Right cardiac atrium (tissue), 5 donors: ENCODE results near the gene COL6A3. TPM values are rescaled to one million over a fixed set of nuclear protein-coding genes. Genes with fewer than 3 reads are reported as not detected.

Experiments
- ATAC-seq, 2 donors: fragments of 200-7000 bp; cut with Tn5 transposase; one replicate each; pipeline versions ENCODE4 v1.8.0 to v1.9.1; 2020; ENCODE audit warnings: moderate library complexity in 2 of 2, mild to moderate bottlenecking in 1 of 2
- DNase-seq, 3 donors: peaks; one replicate each; pipeline ENCODE4 v3.0.0-alpha.2; 2020
- H3K27ac ChIP-seq: one replicate; pipeline ENCODE4 v1.5.1; 2013; ENCODE audit warnings: mild to moderate bottlenecking, low read length, control low read depth, moderate library complexity
- H3K27me3 ChIP-seq: one replicate; pipeline ENCODE4 v1.6.1; 2013; ENCODE audit not compliant: control insufficient read depth, insufficient read depth
- H3K4me1 ChIP-seq: one replicate; pipeline ENCODE4 v1.6.1; 2013; ENCODE audit warnings: low read length; ENCODE audit not compliant: control insufficient read depth, insufficient read depth
- H3K4me3 ChIP-seq: one replicate; pipeline ENCODE4 v1.5.1; 2013; ENCODE audit warnings: low read length, control low read depth
- H3K9me3 ChIP-seq: one replicate; pipeline ENCODE4 v1.6.1; 2013; ENCODE audit warnings: low read length; ENCODE audit not compliant: control insufficient read depth
- WGBS: extraction: QIAGEN DNeasy Blood & Tissue Kit; methylation state at CpG from one replicate; pipeline ENCODE4 v1.1.7; 2013; 5-methylcytosine and 5-hydroxymethylcytosine counted together
- intact Hi-C, 4 donors: fragments of 100-400 bp; cut with DNase I; formaldehyde crosslinking; loops; one replicate each; pipeline versions ENCODE4 v1.11.0 to v1.14.0; 2022 to 2023
- long read RNA-seq, 4 donors: library from polyadenylated mRNA; unstranded; transcript quantifications; one replicate each; pipeline ENCODE4 v2.0.0, GENCODE V29; 2020 to 2021
- polyA plus RNA-seq: library from polyadenylated mRNA; stranded (reverse); fragments of 200-250 nt; gene quantifications from one replicate; pipeline ENCODE4 v1.2.3, GENCODE V29; 2013
- total RNA-seq, 4 donors: library from RNA; stranded (reverse); fragmentation: NEBNext Ultra II Directional; extraction: Animal tissue kit (Norgen Biotek cat#: 25700); gene quantifications; one replicate each; pipeline ENCODE4 v1.2.1, GENCODE V29; 2021
- donor health status: healthy with polysubstance abuse.
- donor health status: DM: no; HTN: yes; CAD: no.
- donor health status: DM: no; HTN: no; CAD: no.
- donor health status: DM: no; HTN: yes; CAD: no; lungs with severe emphysema.
- donor health status: DM: yes; HTN: yes; CAD: no.

COL6A3 gene, protein sequence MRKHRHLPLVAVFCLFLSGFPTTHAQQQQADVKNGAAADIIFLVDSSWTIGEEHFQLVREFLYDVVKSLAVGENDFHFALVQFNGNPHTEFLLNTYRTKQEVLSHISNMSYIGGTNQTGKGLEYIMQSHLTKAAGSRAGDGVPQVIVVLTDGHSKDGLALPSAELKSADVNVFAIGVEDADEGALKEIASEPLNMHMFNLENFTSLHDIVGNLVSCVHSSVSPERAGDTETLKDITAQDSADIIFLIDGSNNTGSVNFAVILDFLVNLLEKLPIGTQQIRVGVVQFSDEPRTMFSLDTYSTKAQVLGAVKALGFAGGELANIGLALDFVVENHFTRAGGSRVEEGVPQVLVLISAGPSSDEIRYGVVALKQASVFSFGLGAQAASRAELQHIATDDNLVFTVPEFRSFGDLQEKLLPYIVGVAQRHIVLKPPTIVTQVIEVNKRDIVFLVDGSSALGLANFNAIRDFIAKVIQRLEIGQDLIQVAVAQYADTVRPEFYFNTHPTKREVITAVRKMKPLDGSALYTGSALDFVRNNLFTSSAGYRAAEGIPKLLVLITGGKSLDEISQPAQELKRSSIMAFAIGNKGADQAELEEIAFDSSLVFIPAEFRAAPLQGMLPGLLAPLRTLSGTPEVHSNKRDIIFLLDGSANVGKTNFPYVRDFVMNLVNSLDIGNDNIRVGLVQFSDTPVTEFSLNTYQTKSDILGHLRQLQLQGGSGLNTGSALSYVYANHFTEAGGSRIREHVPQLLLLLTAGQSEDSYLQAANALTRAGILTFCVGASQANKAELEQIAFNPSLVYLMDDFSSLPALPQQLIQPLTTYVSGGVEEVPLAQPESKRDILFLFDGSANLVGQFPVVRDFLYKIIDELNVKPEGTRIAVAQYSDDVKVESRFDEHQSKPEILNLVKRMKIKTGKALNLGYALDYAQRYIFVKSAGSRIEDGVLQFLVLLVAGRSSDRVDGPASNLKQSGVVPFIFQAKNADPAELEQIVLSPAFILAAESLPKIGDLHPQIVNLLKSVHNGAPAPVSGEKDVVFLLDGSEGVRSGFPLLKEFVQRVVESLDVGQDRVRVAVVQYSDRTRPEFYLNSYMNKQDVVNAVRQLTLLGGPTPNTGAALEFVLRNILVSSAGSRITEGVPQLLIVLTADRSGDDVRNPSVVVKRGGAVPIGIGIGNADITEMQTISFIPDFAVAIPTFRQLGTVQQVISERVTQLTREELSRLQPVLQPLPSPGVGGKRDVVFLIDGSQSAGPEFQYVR (N-terminal part only)
- 100 to 1,000 TPM in 3 of 4 donors, 10 to 100 TPM in 1; 54.4 to 191 (median 139) TPM for total RNA-seq
- 33.2 TPM for polyA plus RNA-seq
- long read RNA-seq, donor 1, full-length matches to known transcripts: 1 of 144 reads
- long read RNA-seq, donor 1, partial matches to known transcripts: 130 of 144 reads
- long read RNA-seq, donor 1, other reads (novel, unspliced or antisense): 13 of 144 reads
- long read RNA-seq, donor 2, partial matches to known transcripts: 15 of 21 reads
- long read RNA-seq, donor 2, other reads (novel, unspliced or antisense): 6 of 21 reads
- long read RNA-seq, donor 3, full-length matches to known transcripts: 6 of 130 reads
- long read RNA-seq, donor 3, partial matches to known transcripts: 92 of 130 reads
- long read RNA-seq, donor 3, other reads (novel, unspliced or antisense): 32 of 130 reads
- long read RNA-seq, donor 4, partial matches to known transcripts: 4 of 8 reads
- long read RNA-seq, donor 4, other reads (novel, unspliced or antisense): 4 of 8 reads

DNA sequence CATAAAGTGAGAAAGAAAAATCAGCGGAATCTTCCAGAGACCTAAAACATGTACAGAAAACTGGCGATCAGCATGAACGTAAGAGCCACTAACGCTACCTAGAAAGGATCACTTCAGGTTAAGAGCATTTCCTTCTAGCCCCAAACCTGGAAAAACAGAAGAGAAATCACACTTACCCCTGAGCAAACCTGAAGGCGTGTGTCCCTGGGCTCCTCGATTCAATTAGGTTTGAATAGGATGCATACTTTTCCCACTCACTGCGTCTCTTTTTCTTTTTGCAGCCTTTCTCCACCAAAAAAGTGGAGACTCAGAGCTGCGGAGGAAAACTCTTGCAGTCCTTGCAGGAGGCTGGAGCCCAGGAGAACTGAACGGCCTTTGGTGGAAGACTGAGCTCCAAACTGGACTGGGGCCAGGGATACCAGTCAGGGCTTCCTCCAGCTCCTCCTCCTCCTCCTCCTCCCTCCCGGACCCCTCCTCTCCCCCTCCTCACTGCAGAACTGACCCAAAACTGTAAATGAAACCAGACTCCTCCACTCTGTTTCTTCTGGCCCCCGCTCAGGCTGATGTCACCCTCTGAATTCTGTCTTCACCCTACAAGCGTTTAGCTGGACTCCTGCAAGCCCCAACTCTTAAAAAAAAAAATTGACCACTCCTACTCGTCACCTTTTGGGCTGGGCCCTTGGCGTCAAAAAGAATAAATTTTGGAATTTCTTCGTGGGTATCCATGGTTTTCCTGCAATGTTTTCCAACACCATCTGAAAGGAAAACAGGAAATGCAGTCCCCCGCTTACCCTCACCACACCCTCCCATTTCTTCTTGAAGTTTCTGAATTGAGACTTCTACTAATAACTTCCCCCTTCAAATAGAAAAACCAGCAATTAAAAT, at the start of gene COL6A3:
Gene COL6A3, minus strand, starts transcription at position 388 of the 885 bp plus-strand sequence. CDS start 17,347 bp downstream, outside the sequence.
- Histone ChIP-seq H3K4me3 (peak within 1 kb of the TSS; percentile 56), H3K27ac (peak within 1 kb of the TSS; percentile 90), H3K27me3 (no peaks in the 10 kb centered on the region), H3K4me1 (no peaks in the 10 kb centered on the region), H3K9me3 (no peaks in the 10 kb centered on the region)
- ATAC-seq: peak; percentile 79 to 85
- intact Hi-C loops: loop anchor here in 3 of 4 donors (5.0 to 10.0 kb wide), 3 partner anchors 242 to 259 kb away; no protein-coding TSS in a partner anchor
- DNase-seq: peak; percentile 85 to 92 (median 88)
- 53% methylated on average over 15 of the region's 16 CpGs for WGBS

DNA sequence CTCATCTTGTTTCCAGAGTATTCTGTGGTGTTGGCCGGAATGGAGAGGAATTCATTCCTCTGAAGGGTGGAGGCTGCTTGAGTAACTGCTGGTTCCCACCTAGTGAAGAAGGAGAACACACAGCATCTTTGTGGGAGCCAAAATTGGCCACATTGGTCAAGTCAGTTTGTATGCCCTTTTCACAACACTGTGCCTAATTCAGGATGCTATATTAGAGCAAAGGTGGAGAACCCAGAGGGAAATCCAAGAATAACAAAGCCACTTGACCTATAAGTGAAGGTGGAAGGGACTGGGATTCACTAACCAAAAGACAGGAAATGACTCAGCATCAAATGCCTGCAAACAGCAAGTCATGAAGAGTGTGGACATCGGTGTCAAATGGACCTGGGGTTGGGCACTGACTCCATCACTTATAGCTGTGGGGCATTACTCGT, 45.8 kb upstream of the COL6A3 start:
- intact Hi-C loops: no loop called here
- H3K9me3 ChIP-seq: no peaks in the 10 kb centered on the region
- H3K4me3 ChIP-seq: no peak overlapping the region
- H3K27ac ChIP-seq: no peak overlapping the region
- ATAC-seq (peak in 1 of 2 donors; percentile 58), DNase-seq (no peak)
- no peaks in the 10 kb centered on the region for H3K27me3 ChIP-seq
- peaks cover 4% of the 10 kb centered on the region for H3K4me1 ChIP-seq
- 76% methylated on average over 3 of the region's 3 CpGs for WGBS

DNA sequence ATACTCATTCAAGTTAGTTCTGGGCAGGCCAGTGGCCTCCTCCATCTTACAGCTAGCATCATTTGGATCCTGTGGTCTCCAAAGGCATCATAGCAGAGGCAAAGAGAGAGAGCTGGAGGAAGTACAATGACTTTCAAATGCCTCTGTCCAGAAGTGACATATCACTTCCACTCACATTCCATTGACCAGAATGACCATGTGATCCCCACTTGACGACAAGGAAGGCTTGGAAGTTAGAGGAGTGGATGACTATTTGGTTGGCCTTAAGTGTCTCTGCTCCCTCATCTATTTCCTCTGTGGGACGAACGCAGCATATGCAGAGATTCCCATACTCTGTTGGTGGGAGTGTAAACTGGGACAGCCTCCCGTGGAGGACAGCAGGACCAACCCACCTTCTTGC, 45.3 kb upstream of the COL6A3 start:
- intact Hi-C loops: no loop called here
- peak in 1 of 2 donors; percentile 5 for ATAC-seq
- 78% methylated on average over 4 of the region's 4 CpGs for WGBS
- Histone ChIP-seq H3K27me3 (no peaks in the 10 kb centered on the region), H3K27ac (no peak overlapping the region), H3K9me3 (no peaks in the 10 kb centered on the region), H3K4me1 (peaks cover 4% of the 10 kb centered on the region), H3K4me3 (no peak overlapping the region)
- no peak for DNase-seq

DNA sequence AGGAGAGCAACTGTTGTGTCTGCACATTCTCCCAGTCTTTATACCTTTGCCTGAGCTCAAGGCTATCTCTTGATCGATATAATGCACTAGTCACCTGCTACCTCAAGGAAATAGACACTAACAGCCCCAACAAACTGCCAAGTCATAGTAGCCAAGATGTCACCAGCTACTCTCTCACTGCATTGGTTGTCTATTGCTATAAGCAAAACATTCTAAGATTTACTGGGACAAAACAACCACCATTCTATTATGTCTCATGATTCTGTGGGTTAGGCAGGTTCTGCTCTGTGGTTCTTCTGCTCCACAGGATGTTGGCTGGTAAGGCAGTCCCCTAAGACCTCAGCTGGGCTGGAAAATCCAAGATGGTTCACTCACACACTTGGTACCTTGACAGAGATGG, 44.6 kb upstream of the COL6A3 start:
- Histone ChIP-seq H3K4me3 (no peak overlapping the region), H3K9me3 (no peaks in the 10 kb centered on the region), H3K4me1 (peaks cover 4% of the 10 kb centered on the region), H3K27ac (no peak overlapping the region), H3K27me3 (no peaks in the 10 kb centered on the region)
- 87% methylated on average over 1 of the region's 1 CpG for WGBS
- no peak for ATAC-seq
- DNase-seq: no peak
- intact Hi-C loops: no loop called here

DNA sequence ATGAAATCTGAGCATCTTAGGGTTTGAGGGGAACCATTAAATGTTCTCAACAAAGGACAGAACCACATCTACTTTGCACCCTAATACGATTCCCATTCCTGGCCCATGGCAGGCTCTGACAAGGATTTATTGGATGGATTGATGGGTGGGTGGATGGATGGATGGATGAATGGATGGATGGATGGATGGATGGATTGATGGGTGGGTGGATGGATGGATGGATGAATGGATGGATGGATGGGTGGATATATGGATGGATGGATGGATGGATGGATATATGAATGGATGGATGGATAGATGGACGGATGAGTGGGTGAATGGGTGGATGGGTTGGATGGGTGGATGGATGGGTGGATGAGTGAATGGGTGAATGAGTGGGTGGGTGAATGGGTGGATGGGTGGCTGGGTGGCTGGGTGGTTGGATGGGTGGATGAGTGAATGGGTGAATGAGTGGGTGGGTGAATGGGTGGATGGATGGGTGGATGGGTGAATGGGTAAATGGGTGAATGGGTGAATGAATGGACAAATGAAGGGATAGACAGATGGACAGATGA, 43.5 kb upstream of the COL6A3 start:
- H3K4me1 ChIP-seq: peaks cover 4% of the 10 kb centered on the region
- no peak overlapping the region for H3K4me3 ChIP-seq
- 95% methylated on average over 2 of the region's 2 CpGs for WGBS
- intact Hi-C loops: no loop called here
- DNase-seq (no peak), ATAC-seq (no peak)
- no peaks in the 10 kb centered on the region for H3K27me3 ChIP-seq
- no peak overlapping the region for H3K27ac ChIP-seq
- H3K9me3 ChIP-seq: no peaks in the 10 kb centered on the region

DNA sequence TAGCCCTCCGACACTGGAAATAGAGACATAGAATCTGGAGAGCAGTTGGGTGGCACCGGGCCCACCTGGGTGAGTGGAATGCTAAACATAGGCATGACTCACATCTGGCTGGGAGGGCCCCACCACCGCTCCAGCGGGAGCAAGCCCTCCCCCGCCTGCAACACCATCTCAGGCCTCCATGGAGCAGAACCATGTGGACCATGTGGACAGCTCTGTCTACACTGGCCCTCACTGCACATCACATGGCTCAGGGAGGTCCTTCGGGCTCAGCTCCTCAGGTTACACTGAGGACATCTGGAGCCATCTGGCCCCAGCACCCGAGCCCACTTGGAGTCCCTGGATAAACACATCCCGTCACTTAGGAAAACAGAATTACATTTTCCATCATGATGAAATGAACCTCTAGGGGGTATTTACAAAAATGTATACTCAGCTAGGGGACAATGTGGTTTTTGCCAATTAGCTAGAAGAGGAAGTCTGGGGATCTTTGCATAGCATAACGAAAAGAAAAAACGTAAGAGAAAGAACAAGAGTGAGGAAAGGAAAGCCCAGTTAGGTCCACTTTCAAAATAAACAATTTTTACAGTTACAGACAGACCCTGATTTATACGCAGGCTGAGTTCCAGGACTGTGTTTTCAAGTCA, 42.4 kb upstream of the COL6A3 start:
- no peak overlapping the region for H3K4me3 ChIP-seq
- no peaks in the 10 kb centered on the region for H3K27me3 ChIP-seq
- peak; percentile 73 to 85 (median 80) for DNase-seq
- no peaks in the 10 kb centered on the region for H3K9me3 ChIP-seq
- ATAC-seq: peak; percentile 75 to 84
- intact Hi-C loops: no loop called here
- peaks cover 4% of the 10 kb centered on the region for H3K4me1 ChIP-seq
- WGBS: 57% methylated on average over 11 of the region's 11 CpGs
- H3K27ac ChIP-seq: no peak overlapping the region

DNA sequence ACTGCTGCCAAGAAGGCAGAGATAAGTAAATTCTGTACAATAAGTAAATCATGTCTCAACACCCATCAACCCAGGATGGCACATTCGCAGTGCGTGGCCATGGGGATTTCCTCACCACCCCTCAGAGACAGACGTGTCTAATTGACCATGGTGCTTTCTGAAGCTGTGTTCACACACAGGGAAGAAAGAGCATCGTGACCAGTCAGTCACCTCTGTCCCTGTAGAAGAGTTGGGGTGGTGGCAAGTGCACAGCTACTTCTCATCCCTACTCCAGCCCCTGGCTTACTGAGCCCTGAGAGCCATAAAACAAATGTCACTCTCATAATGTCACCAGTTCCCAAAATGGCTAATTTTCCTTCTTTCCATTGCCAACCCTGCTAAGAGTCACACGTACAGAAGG, 41.8 kb upstream of the COL6A3 start:
- 82% methylated on average over 5 of the region's 5 CpGs for WGBS
- intact Hi-C loops: no loop called here
- DNase-seq: no peak
- H3K4me1 ChIP-seq: peaks cover 4% of the 10 kb centered on the region
- peak overlapping the region; percentile 26 for H3K27ac ChIP-seq
- H3K27me3 ChIP-seq: no peaks in the 10 kb centered on the region
- H3K4me3 ChIP-seq: no peak overlapping the region
- ATAC-seq: peak in 1 of 2 donors; percentile 7
- H3K9me3 ChIP-seq: no peaks in the 10 kb centered on the region

DNA sequence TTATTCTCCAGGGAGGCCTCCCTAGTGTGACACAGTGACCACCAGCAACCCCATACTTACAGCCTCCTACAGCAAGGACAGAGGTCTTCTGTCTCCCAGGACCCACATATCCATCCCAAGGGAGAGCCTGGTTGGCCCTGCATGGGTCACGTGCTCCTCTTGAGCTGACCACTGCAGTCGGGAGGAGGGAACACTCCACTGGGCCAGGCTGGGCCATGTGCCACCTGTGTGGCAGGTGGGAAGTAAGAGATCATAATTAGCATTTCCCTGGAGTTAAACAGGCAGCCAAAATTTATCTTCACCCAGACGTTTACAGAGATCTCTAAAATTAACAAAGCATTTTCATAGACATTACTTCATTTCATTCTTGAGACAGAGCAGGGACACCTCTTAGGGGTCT, 39.7 kb upstream of the COL6A3 start:
- H3K4me1 ChIP-seq: peaks cover 6% of the 10 kb centered on the region
- H3K27me3 ChIP-seq: no peaks in the 10 kb centered on the region
- WGBS: 70% methylated on average over 3 of the region's 3 CpGs
- no peak overlapping the region for H3K4me3 ChIP-seq
- H3K27ac ChIP-seq: no peak overlapping the region
- ATAC-seq (no peak), DNase-seq (no peak)
- intact Hi-C loops: no loop called here
- H3K9me3 ChIP-seq: no peaks in the 10 kb centered on the region

DNA sequence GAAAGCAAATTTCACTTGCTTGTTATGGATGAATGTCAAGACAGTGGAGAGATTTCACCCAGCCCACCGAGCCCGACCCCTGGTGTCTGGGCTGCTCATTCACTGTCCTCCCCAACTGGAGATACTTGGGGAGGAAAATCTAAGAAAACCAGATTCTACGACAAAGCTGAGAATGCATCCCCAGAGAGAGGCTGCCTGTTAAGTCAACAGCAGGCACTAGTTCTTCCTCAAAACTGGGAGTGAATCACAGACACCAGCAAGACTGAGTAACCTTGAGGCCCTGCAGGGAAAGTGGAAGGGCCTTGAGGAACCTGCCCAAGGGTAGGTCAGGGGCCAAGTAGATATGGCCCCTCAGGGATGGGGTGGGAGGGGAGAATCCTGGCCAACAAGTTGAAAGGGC, 38.9 kb upstream of the COL6A3 start:
- no peak overlapping the region for H3K27ac ChIP-seq
- DNase-seq: no peak
- 91% methylated on average over 3 of the region's 3 CpGs for WGBS
- H3K9me3 ChIP-seq: no peaks in the 10 kb centered on the region
- H3K4me1 ChIP-seq: peaks cover 6% of the 10 kb centered on the region
- H3K4me3 ChIP-seq: no peak overlapping the region
- H3K27me3 ChIP-seq: no peaks in the 10 kb centered on the region
- ATAC-seq: no peak
- intact Hi-C loops: no loop called here
